IMR-90 (cell line): ENCODE measurements around the gene KNTC1. TPM values are rescaled to one million over a fixed set of nuclear protein-coding genes. Genes with fewer than 3 reads are reported as not detected.
A peak's percentile ranks its signal among the peaks of the same experiment; 100 is the strongest.
"Not testable (repeated sequence)": the region's sequence is repeated elsewhere in the genome, so short reads cannot be mapped to it uniquely, and the experiment has no call there.

Source experiments
- ATAC-seq: fragments of 200-7000 bp; cut with Tn5 transposase; 2 replicates; pipeline ENCODE4 v1.9.1; 2020; ENCODE audit warnings: low read depth, mild to moderate bottlenecking, moderate library complexity
- BruUV-seq: library from RNA; stranded (reverse); fragments of 400-500 nt; replicated peaks from 2 replicates; lab custom pipeline; 2021; lab: Mats Ljungman, UMichigan
- CTCF ChIA-PET: fragments of 300-600 bp; formaldehyde crosslinking; extraction: SDS; loops from one replicate; lab custom pipeline; 2021; ENCODE audit warnings: antibody characterized with exemption; lab: Yijun Ruan, JAX
- POLR2A ChIA-PET: fragments of 300-600 bp; sonication (Branson Sonifier 250); formaldehyde crosslinking; loops from one replicate; lab custom pipeline; 2022; ENCODE audit warnings: antibody characterized with exemption; ENCODE audit not compliant: unreplicated experiment; lab: Charles Lee
- DNase-seq: peaks from one replicate; pipeline ENCODE4 v3.0.0; 2013
- H2AFZ ChIP-seq: replicated peaks from 2 replicates; pipeline ENCODE3; 2013; ENCODE audit warnings: low read length, mild to moderate bottlenecking; ENCODE audit not compliant: poor library complexity
- H2AK5ac ChIP-seq: 2 replicates; pipeline ENCODE4 v1.6.1; 2013; ENCODE audit warnings: low read depth, low read length, inconsistent platforms
- H2AK9ac ChIP-seq: replicated peaks from 2 replicates; pipeline ENCODE3; 2013; ENCODE audit warnings: mild to moderate bottlenecking, low read depth, low read length, moderate library complexity; ENCODE audit not compliant: poor library complexity
- H2BK120ac ChIP-seq: 2 replicates; pipeline ENCODE4 v1.6.1; 2013; ENCODE audit warnings: low read depth, low read length, inconsistent platforms
- H2BK15ac ChIP-seq: 3 replicates; pipeline ENCODE4 v1.6.1; 2013; ENCODE audit warnings: low read depth, low read length, inconsistent platforms
- H2BK20ac ChIP-seq: 2 replicates; pipeline ENCODE4 v1.6.1; 2013; ENCODE audit warnings: low read depth, mild to moderate bottlenecking, inconsistent platforms, low read length, moderate library complexity
- H2BK5ac ChIP-seq: 2 replicates; pipeline ENCODE4 v1.6.1; 2013; ENCODE audit warnings: mild to moderate bottlenecking, low read depth, low read length, inconsistent platforms; ENCODE audit not compliant: poor library complexity, severe bottlenecking
- H3K14ac ChIP-seq: replicated peaks from 2 replicates; pipeline ENCODE4 v1.6.1; 2013; ENCODE audit warnings: low read depth, low read length, inconsistent platforms
- H3K18ac ChIP-seq: 2 replicates; pipeline ENCODE4 v1.6.1; 2013; ENCODE audit warnings: low read depth, low read length, control low read depth
- H3K23ac ChIP-seq: 2 replicates; pipeline ENCODE4 v1.6.1; 2013; ENCODE audit warnings: low read depth, low read length, inconsistent platforms
- H3K27ac ChIP-seq: 2 replicates; pipeline ENCODE4 v1.5.1; 2013; ENCODE audit warnings: mild to moderate bottlenecking, control low read depth, low read length; ENCODE audit not compliant: insufficient read depth
- H3K27me3 ChIP-seq: 2 replicates; pipeline ENCODE4 v1.6.1; 2013; ENCODE audit warnings: low read length; ENCODE audit not compliant: control insufficient read depth, insufficient read depth
- H3K36me3 ChIP-seq: 2 replicates; pipeline ENCODE4 v1.6.1; 2013; ENCODE audit warnings: low read length, mixed read lengths; ENCODE audit not compliant: control insufficient read depth, insufficient read depth
- H3K4ac ChIP-seq: 2 replicates; pipeline ENCODE4 v1.6.1; 2013; ENCODE audit warnings: low read depth, low read length, inconsistent platforms
- H3K4me1 ChIP-seq: 2 replicates; pipeline ENCODE4 v1.6.1; 2013; ENCODE audit warnings: low read length, mixed read lengths; ENCODE audit not compliant: control insufficient read depth, insufficient read depth
- H3K4me2 ChIP-seq: 2 replicates; pipeline ENCODE4 v1.6.1; 2013; ENCODE audit warnings: low read depth, mild to moderate bottlenecking, control low read depth, low read length, moderate library complexity
- H3K4me3 ChIP-seq: 2 replicates; pipeline ENCODE4 v1.5.1; 2013; ENCODE audit warnings: low read depth, mild to moderate bottlenecking, control low read depth, low read length, moderate library complexity; ENCODE audit not compliant: insufficient read depth
- H3K56ac ChIP-seq: 2 replicates; pipeline ENCODE4 v1.6.1; 2013; ENCODE audit warnings: low read length, inconsistent platforms; ENCODE audit not compliant: insufficient read depth; ENCODE audit errors: extremely low read depth
- H3K79me1 ChIP-seq, 2 experiments: 2 replicates each; pipeline ENCODE4 v1.6.1; 2013; ENCODE audit warnings: low read length in 2 of 2, inconsistent platforms in 1 of 2, low read depth in 1 of 2
- H3K9ac ChIP-seq: 2 replicates; pipeline ENCODE4 v1.6.1; 2013; ENCODE audit warnings: low read depth, low read length, control low read depth
- H3K9me1 ChIP-seq: 2 replicates; pipeline ENCODE4 v1.6.1; 2013; ENCODE audit warnings: low read length, inconsistent platforms; ENCODE audit not compliant: insufficient read depth
- H3K9me3 ChIP-seq: 2 replicates; pipeline ENCODE4 v1.6.1; 2013; ENCODE audit warnings: low read length; ENCODE audit not compliant: control insufficient read depth, insufficient read depth
- H4K20me1 ChIP-seq: 2 replicates; pipeline ENCODE4 v1.6.1; 2013; ENCODE audit warnings: low read length, inconsistent platforms; ENCODE audit not compliant: insufficient read depth
- H4K5ac ChIP-seq: 2 replicates; pipeline ENCODE4 v1.6.1; 2013; ENCODE audit warnings: mild to moderate bottlenecking, low read depth, low read length, control low read depth
- H4K8ac ChIP-seq, 2 experiments: 2 replicates each; pipeline ENCODE4 v1.6.1; 2013; ENCODE audit warnings: low read depth in 2 of 2, low read length in 2 of 2, control low read depth in 1 of 2, inconsistent platforms in 1 of 2
- H4K91ac ChIP-seq: 2 replicates; pipeline ENCODE4 v1.6.1; 2013; ENCODE audit warnings: low read depth, low read length, inconsistent platforms; ENCODE audit not compliant: insufficient read depth
- FOS ChIP-seq: fragments of 150-350 bp; IDR thresholded peaks from 2 replicates; pipeline ENCODE4 v1.6.1; 2016; ENCODE audit warnings: low read depth, low read length
- WGBS, 2 experiments: methylation state at CpG; one replicate each; pipeline versions ENCODE4 v1.1.5 to v1.1.7; 2013; ENCODE audit warnings: missing lambda C conversion rate in 2 of 2; ENCODE audit not compliant: insufficient read length in 1 of 2; ENCODE audit errors: extremely low coverage in 2 of 2; 5-methylcytosine and 5-hydroxymethylcytosine counted together
- dilution Hi-C: fragments of 300-500 bp; cut with HindIII; formaldehyde crosslinking; loops from one replicate; pipeline ENCODE4 v1.14.3; 2018; ENCODE audit warnings: low sequenced_read_pairs; ENCODE audit not compliant: unreplicated experiment
- in situ Hi-C: fragments of 300-500 bp; cut with MboI; formaldehyde crosslinking; loops from 3 replicates; pipeline ENCODE4 v1.14.3; 2019; ENCODE audit warnings: low sequenced_read_pairs, inconsistent platforms, mixed read lengths
- intact Hi-C: fragments of 100-400 bp; cut with micrococcal nuclease; formaldehyde crosslinking; loops from 2 replicates; pipeline ENCODE4 v1.10.0; 2022
- polyA plus RNA-seq, 3 experiments: library from polyadenylated mRNA; depleted of rRNA; stranded (reverse); fragments of >200 nt; gene quantifications; 2 replicates each; pipeline ENCODE4 v1.2.3, GENCODE V29; 2012; ENCODE audit warnings: low replicate concordance in 1 of 3
- total RNA-seq: library from RNA; depleted of rRNA; stranded (reverse); fragments of >200 nt; gene quantifications from 2 replicates; pipeline ENCODE4 v1.2.3, GENCODE V29; 2012

KNTC1 gene
- total and polyA plus RNA-seq, 2 of the 4 experiments (the other 2 are of a cell fraction): 16.6 to 23.7 TPM

DNA sequence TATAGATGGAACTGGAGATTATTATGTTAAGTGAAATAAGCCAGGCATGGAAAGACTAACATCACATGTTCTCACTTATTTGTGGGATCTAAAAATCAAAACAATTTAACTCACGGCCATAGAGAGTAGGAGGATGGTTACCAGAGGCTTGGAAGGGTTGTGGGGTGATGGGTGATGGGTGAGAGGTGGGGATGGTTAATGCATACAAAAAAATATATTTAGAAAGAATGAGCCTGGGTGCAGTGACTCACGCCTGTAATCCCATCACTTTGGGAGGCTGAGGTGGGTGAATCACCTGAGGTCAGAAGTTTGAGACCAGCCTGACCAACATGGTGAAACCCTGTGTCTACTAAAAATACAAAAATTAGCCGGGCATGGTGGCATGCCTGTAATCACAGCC is 43.0 kb downstream of the KNTC1 start:
- BruUV-seq, H2BK20ac ChIP-seq, H3K23ac ChIP-seq, H2BK15ac ChIP-seq, dilution Hi-C loops, H2BK5ac ChIP-seq, CTCF ChIA-PET, H2AK9ac ChIP-seq, H3K9me3 ChIP-seq, H4K91ac ChIP-seq, H2AFZ ChIP-seq, H3K27me3 ChIP-seq, intact Hi-C loops, H3K4ac ChIP-seq, H4K8ac ChIP-seq, H4K20me1 ChIP-seq, H2AK5ac ChIP-seq, H3K27ac ChIP-seq, H3K4me2 ChIP-seq, H3K36me3 ChIP-seq, POLR2A ChIA-PET, H3K79me1 ChIP-seq, H3K9me1 ChIP-seq, H3K4me1 ChIP-seq, H3K56ac ChIP-seq, H3K18ac ChIP-seq, H3K14ac ChIP-seq, H3K9ac ChIP-seq, H4K5ac ChIP-seq, in situ Hi-C loops, H2BK120ac ChIP-seq, H3K4me3 ChIP-seq: not testable (repeated sequence)
- ATAC-seq (peak; percentile 54), DNase-seq (peak; percentile 61)
- no CpG with 5 or more reads among the region's 3 CpGs for WGBS, 2 experiments
- TF ChIP-seq FOS: peak; percentile 39; the same call in 1 of the 2 replicates
